Vagina (tissue), 2 donors: ENCODE results near the gene SMIM29.

Experiments used
- POLR2A ChIP-seq, 2 donors: fragments of 450-650 bp; IDR thresholded peaks; one replicate each; pipeline ENCODE4 v1.6.1; 2017; ENCODE audit warnings: antibody characterized with exemption in 2 of 2, mild to moderate bottlenecking in 2 of 2, moderate library complexity in 2 of 2
- POLR2AphosphoS5 ChIP-seq, 2 donors: sonication (generic); formaldehyde crosslinking; IDR thresholded peaks; one replicate each; pipeline ENCODE4 v1.9.0; 2017; ENCODE audit warnings: antibody characterized with exemption in 2 of 2, mild to moderate bottlenecking in 2 of 2, low read depth in 1 of 2; ENCODE audit not compliant: insufficient read depth in 1 of 2
- TF ChIP-seq, protein P1 (sequence below), 3 experiments: fragments of 450-650 bp in 2 of 3; fragments of 200-600 bp in 1 of 3; sonication (generic) in 1 of 3; IDR thresholded peaks; one replicate each; pipeline ENCODE4 v1.5.1; 2017 to 2019; ENCODE audit warnings: antibody characterized with exemption in 3 of 3, mild to moderate bottlenecking in 2 of 3, moderate library complexity in 2 of 3

DNA sequence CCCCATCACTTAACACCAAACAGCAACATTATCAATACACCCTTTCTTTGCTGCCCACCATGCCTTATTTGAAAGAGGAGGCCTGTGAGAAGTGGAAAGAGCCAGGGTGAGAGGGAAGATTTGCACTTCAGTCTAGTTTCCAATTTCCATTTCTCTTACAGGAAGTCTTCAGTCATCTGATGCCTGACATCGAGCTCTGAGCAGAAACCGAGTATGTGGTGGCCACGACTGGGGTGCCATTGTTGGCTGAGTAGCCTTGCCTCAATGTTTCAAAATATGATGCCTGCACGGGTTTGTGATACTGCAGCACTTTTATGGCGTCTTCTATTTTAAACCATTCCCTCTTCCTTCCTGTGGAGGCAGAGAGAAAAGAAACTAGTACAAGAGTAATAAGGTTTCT is 39.8 kb upstream of the SMIM29 start:
- TF ChIP-seq POLR2A (IDR thresholded peaks at IDR 0.05), result no peak
- TF ChIP-seq, protein P1, sequence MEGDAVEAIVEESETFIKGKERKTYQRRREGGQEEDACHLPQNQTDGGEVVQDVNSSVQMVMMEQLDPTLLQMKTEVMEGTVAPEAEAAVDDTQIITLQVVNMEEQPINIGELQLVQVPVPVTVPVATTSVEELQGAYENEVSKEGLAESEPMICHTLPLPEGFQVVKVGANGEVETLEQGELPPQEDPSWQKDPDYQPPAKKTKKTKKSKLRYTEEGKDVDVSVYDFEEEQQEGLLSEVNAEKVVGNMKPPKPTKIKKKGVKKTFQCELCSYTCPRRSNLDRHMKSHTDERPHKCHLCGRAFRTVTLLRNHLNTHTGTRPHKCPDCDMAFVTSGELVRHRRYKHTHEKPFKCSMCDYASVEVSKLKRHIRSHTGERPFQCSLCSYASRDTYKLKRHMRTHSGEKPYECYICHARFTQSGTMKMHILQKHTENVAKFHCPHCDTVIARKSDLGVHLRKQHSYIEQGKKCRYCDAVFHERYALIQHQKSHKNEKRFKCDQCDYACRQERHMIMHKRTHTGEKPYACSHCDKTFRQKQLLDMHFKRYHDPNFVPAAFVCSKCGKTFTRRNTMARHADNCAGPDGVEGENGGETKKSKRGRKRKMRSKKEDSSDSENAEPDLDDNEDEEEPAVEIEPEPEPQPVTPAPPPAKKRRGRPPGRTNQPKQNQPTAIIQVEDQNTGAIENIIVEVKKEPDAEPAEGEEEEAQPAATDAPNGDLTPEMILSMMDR (IDR thresholded peaks at IDR 0.05), result no peak
- no peak for TF ChIP-seq POLR2AphosphoS5 (IDR thresholded peaks at IDR 0.05; ENCODE audit: insufficient read depth in 1 of 2, low read depth in 1 of 2)
